SK-N-SH (cell line): ENCODE data around the gene PNKD. TPM values are rescaled to one million over a fixed set of nuclear protein-coding genes. Genes with fewer than 3 reads are reported as not detected.

Experiments
- CTCF ChIA-PET: fragments of 300-600, 350-600 bp; formaldehyde crosslinking; extraction: SDS; loops from one replicate; lab custom pipeline; 2021; lab: Yijun Ruan, JAX
- POLR2A ChIA-PET: fragments of 350-600 bp; sonication (Branson Sonifier 250); formaldehyde crosslinking; extraction: SDS; loops from one replicate; lab custom pipeline; 2020; ENCODE audit warnings: antibody characterized with exemption, inconsistent platforms; lab: Yijun Ruan, JAX
- DNase-seq: peaks from one replicate; pipeline ENCODE4 v3.0.0; 2012
- H2AFZ ChIP-seq: fragments of 200-600 bp; sonication (generic); 2 replicates; pipeline ENCODE4 v1.8.1; 2016; ENCODE audit warnings: antibody characterized with exemption, mild to moderate bottlenecking, low read depth
- H3F3A ChIP-seq: fragments of 200-600 bp; sonication (generic); replicated peaks from 2 replicates; pipeline ENCODE3; 2016; ENCODE audit warnings: antibody characterized with exemption, mild to moderate bottlenecking; ENCODE audit not compliant: insufficient read depth
- H3K27ac ChIP-seq, 2 experiments: fragments of 200-500 bp in 1 of 2; fragments of 200-600 bp in 1 of 2; sonication (Bioruptor generic) in 1 of 2; sonication (generic), shearing (Covaris generic) in 1 of 2; 2 replicates each; pipeline versions ENCODE4 v1.5.1 to v1.6.1; 2014 to 2016; ENCODE audit warnings: low read depth in 2 of 2, inconsistent platforms in 1 of 2, low read length in 1 of 2, mild to moderate bottlenecking in 1 of 2, mixed read lengths in 1 of 2
- H3K27me3 ChIP-seq: fragments of 200-600 bp; sonication (generic), shearing (Covaris generic); 2 replicates; pipeline ENCODE4 v1.6.1; 2016; ENCODE audit warnings: mixed run types; ENCODE audit not compliant: insufficient read depth
- H3K36me3 ChIP-seq, 2 experiments: fragments of 200-500 bp in 1 of 2; fragments of 200-600 bp in 1 of 2; sonication (Bioruptor generic) in 1 of 2; sonication (generic) in 1 of 2; replicated peaks in 1 of 2; 2 replicates each; pipeline versions ENCODE3 to v1.5.1; 2014 to 2016; ENCODE audit warnings: low read length in 1 of 2, mild to moderate bottlenecking in 1 of 2; ENCODE audit not compliant: insufficient read depth in 2 of 2, control insufficient read depth in 1 of 2
- H3K4me1 ChIP-seq, 2 experiments: fragments of 200-500 bp in 1 of 2; fragments of 200-600 bp in 1 of 2; sonication (Bioruptor generic) in 1 of 2; sonication (generic), shearing (Covaris generic) in 1 of 2; 2 replicates each; pipeline versions ENCODE4 v1.5.1 to v1.6.1; 2014 to 2016; ENCODE audit warnings: low read depth in 1 of 2, low read length in 1 of 2, mixed run types in 1 of 2; ENCODE audit not compliant: insufficient read depth in 2 of 2, control insufficient read depth in 1 of 2
- H3K4me2 ChIP-seq: fragments of 200-600 bp; sonication (generic), shearing (Covaris generic); 2 replicates; pipeline ENCODE4 v1.6.1; 2017; ENCODE audit warnings: mixed run types
- H3K4me3 ChIP-seq, 2 experiments: fragments of 200-500 bp in 1 of 2; fragments of 200-600 bp in 1 of 2; sonication (Bioruptor generic) in 1 of 2; sonication (generic), shearing (Covaris generic) in 1 of 2; 2 replicates each; pipeline versions ENCODE4 v1.5.1 to v1.8.1; 2014 to 2016; ENCODE audit warnings: low read depth in 2 of 2, inconsistent platforms in 1 of 2, low read length in 1 of 2, mild to moderate bottlenecking in 1 of 2, mixed read lengths in 1 of 2, moderate library complexity in 1 of 2
- H3K79me2 ChIP-seq: fragments of 200-600 bp; sonication (generic); 2 replicates; pipeline ENCODE4 v1.8.1; 2017; ENCODE audit warnings: mild to moderate bottlenecking; ENCODE audit not compliant: insufficient read depth
- H3K9ac ChIP-seq: fragments of 200-600 bp; sonication (generic); 2 replicates; pipeline ENCODE4 v1.6.1; 2017; ENCODE audit warnings: mixed run types
- H3K9me2 ChIP-seq: fragments of 200-600 bp; sonication (generic); 2 replicates; pipeline ENCODE4 v1.6.1; 2017; ENCODE audit warnings: mixed run types
- H3K9me3 ChIP-seq: fragments of 200-600 bp; sonication (generic); 2 replicates; pipeline ENCODE4 v1.6.1; 2017; ENCODE audit warnings: mixed run types, mild to moderate bottlenecking, moderate library complexity
- H4K20me1 ChIP-seq: fragments of 200-600 bp; sonication (generic); 2 replicates; pipeline ENCODE4 v1.6.1; 2017; ENCODE audit warnings: mild to moderate bottlenecking, mixed run types; ENCODE audit not compliant: insufficient read depth
- CHD2 ChIP-seq: fragments of 150-350 bp; IDR thresholded peaks from 2 replicates; pipeline ENCODE4 v1.6.1; 2018; ENCODE audit warnings: low read length; ENCODE audit not compliant: partially characterized antibody
- FOSL2 ChIP-seq: IDR thresholded peaks from 2 replicates; pipeline ENCODE4 v1.4.0; 2012; ENCODE audit warnings: low read depth, mild to moderate bottlenecking, moderate library complexity, borderline replicate concordance
- FOXM1 ChIP-seq: IDR thresholded peaks from 2 replicates; pipeline ENCODE4 v1.4.0; 2012; ENCODE audit warnings: low read depth, mild to moderate bottlenecking
- GATA2 ChIP-seq: sonication (generic); formaldehyde crosslinking; IDR thresholded peaks from 2 replicates; pipeline ENCODE4 v1.5.0; 2020; ENCODE audit warnings: mild to moderate bottlenecking, missing genetic modification reagents
- JUND ChIP-seq: IDR thresholded peaks from 2 replicates; pipeline ENCODE4 v1.4.0; 2012
- MAX ChIP-seq: IDR thresholded peaks from 2 replicates; pipeline ENCODE4 v1.4.0; 2012; ENCODE audit warnings: low read depth
- NFIC ChIP-seq: IDR thresholded peaks from 2 replicates; pipeline ENCODE4 v1.4.0; 2012; ENCODE audit warnings: borderline replicate concordance
- POLR2AphosphoS5 ChIP-seq: IDR thresholded peaks from 2 replicates; pipeline ENCODE4 v1.6.1; 2012; ENCODE audit warnings: low read depth, low read length
- RAD21 ChIP-seq: IDR thresholded peaks from 2 replicates; pipeline ENCODE4 v1.6.1; 2012; ENCODE audit warnings: mild to moderate bottlenecking, low read length
- REST ChIP-seq: IDR thresholded peaks from 2 replicates; pipeline ENCODE4 v1.6.1; 2012; ENCODE audit warnings: mild to moderate bottlenecking, low read depth, low read length, moderate library complexity
- SIN3A ChIP-seq: IDR thresholded peaks from 2 replicates; pipeline ENCODE4 v1.6.1; 2012; ENCODE audit warnings: low read depth, mild to moderate bottlenecking, low read length, moderate library complexity, borderline replicate concordance
- WGBS: methylation state at CpG from one replicate; pipeline ENCODE4 v1.1.6; 2017; ENCODE audit warnings: low lambda C conversion rate; 5-methylcytosine and 5-hydroxymethylcytosine counted together
- polyA plus RNA-seq, 3 experiments: library from polyadenylated mRNA; depleted of rRNA; stranded (reverse); fragments of >200 nt; gene quantifications; 2 replicates each; pipeline ENCODE4 v1.2.3, GENCODE V29; 2012
- TF ChIP-seq, protein P1 (sequence below): fragments of 150-350 bp; IDR thresholded peaks from 2 replicates; pipeline ENCODE4 v1.6.1; 2017; ENCODE audit warnings: antibody characterized with exemption, low read length, low read depth, borderline replicate concordance
- TF ChIP-seq, protein P2 (sequence below): fragments of 200-600 bp; sonication (generic); IDR thresholded peaks from 2 replicates; pipeline ENCODE4 v1.6.1; 2017; ENCODE audit warnings: antibody characterized with exemption, mild to moderate bottlenecking, moderate library complexity
- TF ChIP-seq, protein P3 (sequence below): fragments of 150-350 bp; IDR thresholded peaks from 2 replicates; pipeline ENCODE4 v1.6.1; 2016; ENCODE audit warnings: mild to moderate bottlenecking, low read depth, low read length

The PNKD gene
- polyA plus RNA-seq, 1 of the 3 experiments (the other 2 are of a cell fraction) = 101 TPM

DNA sequence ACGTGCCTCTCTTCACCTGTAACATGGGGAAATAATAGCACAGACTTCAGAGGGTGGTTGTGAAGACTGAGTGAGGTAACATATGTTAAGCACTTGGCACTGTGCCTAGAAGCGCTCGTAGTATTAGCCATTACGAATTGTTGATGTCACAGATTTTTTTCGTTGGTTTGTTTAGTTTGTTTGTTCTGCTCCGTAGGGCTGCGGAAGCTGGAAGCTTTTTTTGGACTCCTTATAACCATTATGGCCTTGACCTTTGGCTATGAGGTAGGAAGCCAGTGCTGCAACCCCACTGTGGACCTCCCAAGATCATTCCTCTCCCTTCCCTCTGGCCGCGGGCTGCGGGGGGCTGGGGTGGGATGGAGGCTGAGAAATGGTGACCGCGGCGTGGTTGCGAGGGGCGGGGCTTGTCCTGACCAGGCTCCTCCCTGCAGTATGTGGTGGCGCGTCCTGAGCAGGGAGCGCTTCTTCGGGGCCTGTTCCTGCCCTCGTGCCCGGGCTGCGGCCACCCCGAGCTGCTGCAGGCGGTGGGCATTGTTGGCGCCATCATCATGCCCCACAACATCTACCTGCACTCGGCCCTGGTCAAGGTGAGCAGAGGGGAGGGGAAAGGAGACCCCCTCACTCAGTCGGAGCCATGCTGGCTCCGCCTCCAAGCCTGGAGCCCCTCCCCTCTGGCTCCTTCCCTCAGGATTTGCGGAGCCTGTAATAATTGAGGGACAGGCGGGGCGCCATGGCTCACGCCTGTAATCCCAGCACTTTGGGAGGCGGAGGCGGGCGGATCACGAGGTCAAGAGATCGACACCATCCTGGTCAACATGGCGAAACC is 117.3 kb downstream of the PNKD start (continued):
- TF ChIP-seq, protein P1, sequence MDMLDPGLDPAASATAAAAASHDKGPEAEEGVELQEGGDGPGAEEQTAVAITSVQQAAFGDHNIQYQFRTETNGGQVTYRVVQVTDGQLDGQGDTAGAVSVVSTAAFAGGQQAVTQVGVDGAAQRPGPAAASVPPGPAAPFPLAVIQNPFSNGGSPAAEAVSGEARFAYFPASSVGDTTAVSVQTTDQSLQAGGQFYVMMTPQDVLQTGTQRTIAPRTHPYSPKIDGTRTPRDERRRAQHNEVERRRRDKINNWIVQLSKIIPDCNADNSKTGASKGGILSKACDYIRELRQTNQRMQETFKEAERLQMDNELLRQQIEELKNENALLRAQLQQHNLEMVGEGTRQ = no peak

- Histone ChIP-seq H3K9me2 (no peaks in the 10 kb centered on the region), H4K20me1 (no peaks in the 10 kb centered on the region), H3K9ac (no peak overlapping the region), H3K4me2 (no peak overlapping the region), H3K4me3 (no peak overlapping the region), H3K27me3 (no peaks in the 10 kb centered on the region), H3K27ac (no peak overlapping the region), H2AFZ (no peak overlapping the region), H3K4me1 (no peaks in the 10 kb centered on the region; a peak in 1 of 4 replicates), H3K36me3 (no peaks in the 10 kb centered on the region), H3K9me3 (no peaks in the 10 kb centered on the region), H3K79me2 (no peaks in the 10 kb centered on the region), H3F3A (no peaks in the 10 kb centered on the region)
- DNase-seq = no peak
- CTCF ChIA-PET = interaction anchor here (1.0 to 1.2 kb wide), 2 partner anchors 88 kb away, joined by 3 to 4 read pairs; no protein-coding TSS in a partner anchor
- 90% methylated on average over 17 of the region's 17 CpGs for WGBS
- POLR2A ChIA-PET = no interaction called here
- TF ChIP-seq POLR2AphosphoS5 (no peak), FOSL2 (no peak), FOXM1 (no peak), GATA2 (CRISPR knock-in tag) (no peak), NFIC (no peak), MAX (no peak), SIN3A (no peak), REST (no peak), JUND (no peak), CHD2 (no peak), RAD21 (no peak)
- TF ChIP-seq, protein P2, sequence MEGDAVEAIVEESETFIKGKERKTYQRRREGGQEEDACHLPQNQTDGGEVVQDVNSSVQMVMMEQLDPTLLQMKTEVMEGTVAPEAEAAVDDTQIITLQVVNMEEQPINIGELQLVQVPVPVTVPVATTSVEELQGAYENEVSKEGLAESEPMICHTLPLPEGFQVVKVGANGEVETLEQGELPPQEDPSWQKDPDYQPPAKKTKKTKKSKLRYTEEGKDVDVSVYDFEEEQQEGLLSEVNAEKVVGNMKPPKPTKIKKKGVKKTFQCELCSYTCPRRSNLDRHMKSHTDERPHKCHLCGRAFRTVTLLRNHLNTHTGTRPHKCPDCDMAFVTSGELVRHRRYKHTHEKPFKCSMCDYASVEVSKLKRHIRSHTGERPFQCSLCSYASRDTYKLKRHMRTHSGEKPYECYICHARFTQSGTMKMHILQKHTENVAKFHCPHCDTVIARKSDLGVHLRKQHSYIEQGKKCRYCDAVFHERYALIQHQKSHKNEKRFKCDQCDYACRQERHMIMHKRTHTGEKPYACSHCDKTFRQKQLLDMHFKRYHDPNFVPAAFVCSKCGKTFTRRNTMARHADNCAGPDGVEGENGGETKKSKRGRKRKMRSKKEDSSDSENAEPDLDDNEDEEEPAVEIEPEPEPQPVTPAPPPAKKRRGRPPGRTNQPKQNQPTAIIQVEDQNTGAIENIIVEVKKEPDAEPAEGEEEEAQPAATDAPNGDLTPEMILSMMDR = no peak
- TF ChIP-seq, protein P3, sequence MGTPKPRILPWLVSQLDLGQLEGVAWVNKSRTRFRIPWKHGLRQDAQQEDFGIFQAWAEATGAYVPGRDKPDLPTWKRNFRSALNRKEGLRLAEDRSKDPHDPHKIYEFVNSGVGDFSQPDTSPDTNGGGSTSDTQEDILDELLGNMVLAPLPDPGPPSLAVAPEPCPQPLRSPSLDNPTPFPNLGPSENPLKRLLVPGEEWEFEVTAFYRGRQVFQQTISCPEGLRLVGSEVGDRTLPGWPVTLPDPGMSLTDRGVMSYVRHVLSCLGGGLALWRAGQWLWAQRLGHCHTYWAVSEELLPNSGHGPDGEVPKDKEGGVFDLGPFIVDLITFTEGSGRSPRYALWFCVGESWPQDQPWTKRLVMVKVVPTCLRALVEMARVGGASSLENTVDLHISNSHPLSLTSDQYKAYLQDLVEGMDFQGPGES = no peak
- TF ChIP-seq, protein P1 = no peak
Measured at GRCh38 chr2:218389333-218390150, 119.2 kb downstream of the PNKD start.
